DOHH2 (cell line): Measurements from ENCODE around the gene TEX19.

ENCODE experiments used
- H3F3A ChIP-seq: fragments of 200-600 bp; sonication (generic), shearing (Covaris generic); 2 replicates; pipeline ENCODE4 v1.6.0; 2016; ENCODE audit warnings: antibody characterized with exemption, mild to moderate bottlenecking; ENCODE audit not compliant: control insufficient read depth, insufficient read depth
- H3K27ac ChIP-seq: fragments of 200-600 bp; sonication (generic); 2 replicates; pipeline ENCODE4 v1.5.1; 2014; ENCODE audit warnings: low read depth, mild to moderate bottlenecking, low read length, moderate library complexity
- H3K27me3 ChIP-seq: fragments of 200-600 bp; sonication (generic); 2 replicates; pipeline ENCODE4 v1.6.1; 2014; ENCODE audit warnings: mild to moderate bottlenecking, low read length, mixed read lengths; ENCODE audit not compliant: control insufficient read depth
- H3K36me3 ChIP-seq: fragments of 200-600 bp; sonication (generic); 2 replicates; pipeline ENCODE4 v1.6.1; 2014; ENCODE audit warnings: mild to moderate bottlenecking, low read length, moderate library complexity, mixed read lengths; ENCODE audit not compliant: control insufficient read depth
- H3K4me1 ChIP-seq: fragments of 200-600 bp; sonication (generic); 2 replicates; pipeline ENCODE4 v1.6.1; 2014; ENCODE audit warnings: mild to moderate bottlenecking, low read length, mixed read lengths; ENCODE audit not compliant: control insufficient read depth
- H3K4me2 ChIP-seq: fragments of 200-600 bp; sonication (generic); 2 replicates; pipeline ENCODE4 v1.6.0; 2014; ENCODE audit warnings: mild to moderate bottlenecking, low read length, moderate library complexity
- H3K4me3 ChIP-seq: fragments of 200-600 bp; sonication (generic); 2 replicates; pipeline ENCODE4 v1.5.1; 2014; ENCODE audit warnings: mild to moderate bottlenecking, low read length, mixed read lengths
- H3K79me2 ChIP-seq: fragments of 200-600 bp; sonication (generic); 2 replicates; pipeline ENCODE4 v1.6.1; 2014; ENCODE audit warnings: mild to moderate bottlenecking, low read length, mixed read lengths; ENCODE audit not compliant: control insufficient read depth
- H3K9me2 ChIP-seq: fragments of 200-600 bp; sonication (generic); replicated peaks from 2 replicates; pipeline ENCODE4 v1.6.1; 2014; ENCODE audit warnings: mild to moderate bottlenecking, low read length, mixed read lengths; ENCODE audit not compliant: control insufficient read depth
- H3K9me3 ChIP-seq: fragments of 200-600 bp; sonication (generic); 2 replicates; pipeline ENCODE4 v1.6.1; 2014; ENCODE audit warnings: antibody characterized with exemption, low read length, mixed read lengths; ENCODE audit not compliant: control insufficient read depth, insufficient read depth
- H4K20me1 ChIP-seq: fragments of 200-600 bp; sonication (generic); 2 replicates; pipeline ENCODE4 v1.6.0; 2014; ENCODE audit warnings: low read depth, mild to moderate bottlenecking, antibody characterized with exemption, low read length, moderate library complexity; ENCODE audit not compliant: control insufficient read depth, insufficient read depth
- EZH2phosphoT487 ChIP-seq: fragments of 200-600 bp; sonication (generic); IDR thresholded peaks from 2 replicates; pipeline ENCODE4 v1.6.1; 2017; ENCODE audit warnings: borderline replicate concordance, mild to moderate bottlenecking, antibody characterized with exemption, low read length, moderate library complexity, mixed read lengths
- TF ChIP-seq, protein P1 (sequence below): fragments of 200-600 bp; sonication (generic); IDR thresholded peaks from one replicate; pipeline ENCODE4 v1.5.1; 2014; ENCODE audit warnings: antibody characterized with exemption, mild to moderate bottlenecking, low read depth, low read length; ENCODE audit not compliant: poor library complexity, severe bottlenecking

TEX19 gene

DNA sequence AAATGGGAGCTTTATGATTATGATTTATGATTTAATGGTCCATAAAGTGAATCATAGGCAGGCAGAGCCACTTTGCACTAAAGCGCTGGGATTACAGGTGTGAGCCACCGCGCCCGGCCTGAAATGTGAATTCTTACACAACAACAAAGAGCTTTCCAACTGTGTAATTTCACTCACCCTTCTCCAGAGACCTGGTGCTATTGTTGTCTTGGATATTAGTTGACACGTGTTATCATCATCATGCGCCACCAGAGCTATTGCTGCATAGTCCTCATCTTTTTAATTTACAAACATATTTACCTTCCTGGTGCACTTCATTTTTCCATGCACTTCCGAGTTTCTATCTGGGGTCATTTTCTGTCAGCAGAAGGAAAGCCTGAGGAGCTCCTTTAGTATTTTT, 7.7 kb downstream of the TEX19 start:
- H3K79me2 ChIP-seq: no peaks in the 10 kb centered on the region
- H3F3A ChIP-seq: no peaks in the 10 kb centered on the region
- no peaks in the 10 kb centered on the region for H4K20me1 ChIP-seq
- no peaks in the 10 kb centered on the region for H3K9me3 ChIP-seq
- H3K4me2 ChIP-seq: no peak overlapping the region
- H3K36me3 ChIP-seq: no peaks in the 10 kb centered on the region
- TF ChIP-seq, protein P1, sequence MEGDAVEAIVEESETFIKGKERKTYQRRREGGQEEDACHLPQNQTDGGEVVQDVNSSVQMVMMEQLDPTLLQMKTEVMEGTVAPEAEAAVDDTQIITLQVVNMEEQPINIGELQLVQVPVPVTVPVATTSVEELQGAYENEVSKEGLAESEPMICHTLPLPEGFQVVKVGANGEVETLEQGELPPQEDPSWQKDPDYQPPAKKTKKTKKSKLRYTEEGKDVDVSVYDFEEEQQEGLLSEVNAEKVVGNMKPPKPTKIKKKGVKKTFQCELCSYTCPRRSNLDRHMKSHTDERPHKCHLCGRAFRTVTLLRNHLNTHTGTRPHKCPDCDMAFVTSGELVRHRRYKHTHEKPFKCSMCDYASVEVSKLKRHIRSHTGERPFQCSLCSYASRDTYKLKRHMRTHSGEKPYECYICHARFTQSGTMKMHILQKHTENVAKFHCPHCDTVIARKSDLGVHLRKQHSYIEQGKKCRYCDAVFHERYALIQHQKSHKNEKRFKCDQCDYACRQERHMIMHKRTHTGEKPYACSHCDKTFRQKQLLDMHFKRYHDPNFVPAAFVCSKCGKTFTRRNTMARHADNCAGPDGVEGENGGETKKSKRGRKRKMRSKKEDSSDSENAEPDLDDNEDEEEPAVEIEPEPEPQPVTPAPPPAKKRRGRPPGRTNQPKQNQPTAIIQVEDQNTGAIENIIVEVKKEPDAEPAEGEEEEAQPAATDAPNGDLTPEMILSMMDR: no peak
- TF ChIP-seq EZH2phosphoT487: no peak
- peaks cover 9% of the 10 kb centered on the region for H3K4me1 ChIP-seq
- H3K9me2 ChIP-seq: no peaks in the 10 kb centered on the region
- H3K27ac ChIP-seq: no peak overlapping the region
- no peak overlapping the region for H3K4me3 ChIP-seq
- peaks cover 15% of the 10 kb centered on the region for H3K27me3 ChIP-seq

DNA sequence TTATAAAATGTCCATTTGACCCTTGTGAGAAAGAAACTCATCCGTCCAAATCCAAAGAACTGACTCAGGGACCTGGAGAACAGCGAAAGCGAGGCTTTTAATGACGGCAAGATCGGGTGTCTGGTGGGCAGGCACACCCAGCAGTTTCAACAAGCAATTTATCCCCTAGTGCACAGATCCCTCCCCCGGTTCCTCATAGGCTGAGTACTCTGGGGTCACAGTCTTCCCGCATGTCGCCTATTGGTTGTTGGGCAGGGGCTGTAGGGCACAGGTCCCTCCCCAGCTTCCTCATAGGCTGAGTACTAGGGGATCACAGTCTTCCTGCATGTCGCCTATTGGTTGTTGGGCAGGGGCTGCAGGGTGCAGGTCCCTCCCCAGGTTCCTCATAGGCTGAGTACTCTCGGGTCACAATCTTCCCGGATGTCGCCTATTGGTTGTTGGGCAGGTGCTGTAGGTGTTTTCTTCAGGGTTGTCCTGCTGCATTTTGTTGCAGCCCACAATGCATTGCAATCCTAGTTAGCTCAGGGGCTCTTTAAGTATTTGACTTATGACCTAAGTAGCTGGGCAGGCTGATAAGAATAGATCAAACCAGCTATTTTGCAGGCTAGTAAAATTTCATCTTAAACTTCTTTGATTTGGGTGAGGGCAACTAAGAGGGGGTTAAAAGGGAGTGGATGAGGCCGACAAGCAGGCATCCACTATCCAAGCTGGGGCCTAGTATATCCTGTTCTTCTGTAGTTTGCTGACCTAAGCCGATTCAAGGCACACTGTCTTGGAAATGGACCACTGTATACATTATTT, 8.9 kb downstream of the TEX19 start:
- Histone ChIP-seq H3K27ac (no peak overlapping the region), H4K20me1 (no peaks in the 10 kb centered on the region), H3K9me2 (no peaks in the 10 kb centered on the region), H3K36me3 (no peaks in the 10 kb centered on the region), H3K4me2 (no peak overlapping the region), H3K4me3 (no peak overlapping the region), H3K27me3 (peaks cover 19% of the 10 kb centered on the region), H3K79me2 (no peaks in the 10 kb centered on the region), H3K4me1 (peaks cover 9% of the 10 kb centered on the region), H3F3A (no peaks in the 10 kb centered on the region), H3K9me3 (no peaks in the 10 kb centered on the region)
- TF ChIP-seq, protein P1: no peak
- no peak for TF ChIP-seq EZH2phosphoT487

DNA sequence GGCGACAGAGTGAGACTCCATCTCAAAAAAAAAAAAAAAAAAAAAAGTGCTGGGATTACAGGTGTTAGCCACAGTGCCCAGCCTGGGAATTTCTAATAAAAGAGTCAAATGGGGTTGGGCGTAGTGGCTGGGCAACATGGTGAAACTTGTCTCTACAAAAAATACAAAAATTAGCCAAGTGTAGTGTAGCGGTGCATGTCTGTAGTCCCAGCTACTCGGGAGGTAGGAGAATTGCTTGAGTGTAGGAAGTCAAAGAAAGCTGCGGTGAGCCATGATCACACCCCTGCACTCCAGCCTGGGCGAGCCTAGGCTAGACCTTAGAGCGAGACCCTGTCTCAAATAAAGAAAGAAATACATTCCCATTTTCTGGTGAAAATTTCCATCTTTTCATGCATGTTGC, 10.2 kb downstream of the TEX19 start:
- no peaks in the 10 kb centered on the region for H3F3A ChIP-seq
- no peaks in the 10 kb centered on the region for H3K9me2 ChIP-seq
- no peak for TF ChIP-seq EZH2phosphoT487
- TF ChIP-seq, protein P1: no peak
- no peaks in the 10 kb centered on the region for H3K36me3 ChIP-seq
- H4K20me1 ChIP-seq: no peaks in the 10 kb centered on the region
- no peak overlapping the region for H3K4me3 ChIP-seq
- H3K27me3 ChIP-seq: peaks cover 19% of the 10 kb centered on the region
- H3K9me3 ChIP-seq: no peaks in the 10 kb centered on the region
- H3K27ac ChIP-seq: no peak overlapping the region
- no peak overlapping the region for H3K4me2 ChIP-seq
- no peaks in the 10 kb centered on the region for H3K79me2 ChIP-seq
- H3K4me1 ChIP-seq: peaks cover 9% of the 10 kb centered on the region
